Measurements from ENCODE around the gene DNASE1L2. TPM values are rescaled to one million over a fixed set of nuclear protein-coding genes. Genes with fewer than 3 reads are reported as not detected.

The DNASE1L2 gene
- polyA plus RNA-seq, 3 donors = 1.1 TPM; not detected in 2

DNA sequence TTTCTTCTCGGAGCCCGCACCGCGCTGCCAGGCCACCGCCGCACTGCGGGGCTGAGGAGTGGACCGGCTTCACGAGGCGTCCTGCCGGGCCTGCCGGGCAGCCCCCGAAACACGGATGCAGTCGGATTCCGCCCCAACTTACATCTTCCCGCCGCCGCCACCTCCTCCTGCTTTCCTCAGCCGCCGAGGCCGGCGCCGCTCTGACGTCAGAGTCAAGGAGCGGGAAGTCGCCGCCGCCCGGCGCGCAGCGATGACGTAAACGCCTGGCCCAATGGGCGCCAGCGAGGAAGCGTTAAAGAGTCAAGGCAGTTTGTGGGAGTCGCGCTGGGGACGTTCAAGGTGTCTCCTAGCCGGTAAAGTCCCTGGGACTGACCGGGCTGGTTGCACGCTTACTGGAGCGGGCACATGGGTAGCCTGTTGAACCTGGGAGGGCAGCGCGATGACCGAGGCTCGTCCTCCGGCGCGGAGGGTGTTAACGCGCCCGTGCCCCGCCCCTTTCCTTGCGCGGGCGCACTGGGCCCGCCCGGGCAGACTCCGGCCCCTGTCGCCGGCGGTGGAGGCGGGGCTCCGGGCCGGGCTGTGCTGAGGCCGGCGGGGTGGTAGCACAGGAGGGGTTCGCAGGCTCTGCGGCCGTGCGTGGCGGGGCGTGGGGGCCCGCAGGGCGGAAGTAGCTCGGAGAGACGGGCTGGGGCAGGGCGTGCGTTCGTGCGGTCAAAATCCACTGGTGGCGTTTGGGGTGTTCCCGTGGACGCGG is 31.8 kb downstream of the DNASE1L2 start, which contains the start of gene RNPS1:
TSS of gene RNPS1 (minus strand) at position 214 of the 754 bp plus-strand sequence. CDS start 3,483 bp downstream, outside the sequence.
- Histone ChIP-seq H2AFZ (ENCODE audit: insufficient read depth, low read depth, low read length, poor library complexity, severe bottlenecking) (peak within 1 kb of the TSS; percentile 84), H3K4me1 (ENCODE audit: control insufficient read depth in 1 of 2, insufficient read depth in 2 of 2, low read length in 2 of 2) (peaks cover 27 to 41% of the 10 kb centered on the region in 2 donors), H3K4me3 (replicated peaks in 1 of 3; ENCODE audit: low read depth in 2 of 3, low read length in 3 of 3) (peak within 1 kb of the TSS; percentile 67 to 88 (median 72)), H3K27me3 (ENCODE audit: control insufficient read depth in 2 of 2, insufficient read depth in 2 of 2, low read length in 2 of 2) (no peaks in the 10 kb centered on the region), H3K36me3 (replicated peaks in 1 of 2; ENCODE audit: control insufficient read depth in 1 of 2, insufficient read depth in 2 of 2, low read length in 2 of 2) (peaks cover 13 to 19% of the 10 kb centered on the region in 2 donors), H3K4me2 (replicated peaks; ENCODE audit: extremely low read depth, low read length, poor library complexity, severe bottlenecking) (peak within 1 kb of the TSS; percentile 94), H3K9ac (ENCODE audit: insufficient read depth, low read length, poor library complexity, severe bottlenecking) (peak within 1 kb of the TSS; percentile 89), H3K9me3 (replicated peaks in 1 of 2; ENCODE audit: control insufficient read depth in 1 of 2, insufficient read depth in 1 of 2, low read length in 2 of 2) (no peaks in the 10 kb centered on the region), H3K27ac (ENCODE audit: low read depth in 1 of 2, low read length in 2 of 2) (peak within 1 kb of the TSS; percentile 92 to 97), H3K79me2 (ENCODE audit: insufficient read depth, low read length) (peaks cover 64% of the 10 kb centered on the region), H4K20me1 (ENCODE audit: insufficient read depth, low read length) (peaks cover 44% of the 10 kb centered on the region)
- Mint-ChIP-seq H3K27ac (peak within 1 kb of the TSS; percentile 95 to 100 (median 99)), H3K4me3 (peak within 1 kb of the TSS; percentile 86 to 96), H3K9me3 (no peaks in the 10 kb centered on the region), H3K4me1 (peaks cover 39% of the 10 kb centered on the region), H3K36me3 (peaks cover 16 to 23% of the 10 kb centered on the region in 2 donors), H3K27me3 (ENCODE audit: low read depth in 3 of 3) (peaks cover 0 to 4% (median 2%) of the 10 kb centered on the region in 3 donors)
- peak; percentile 93 to 98 (median 96) for DNase-seq
- intact Hi-C loops (cut with micrococcal nuclease) = loop anchor here (5.0 kb wide), 3 partner anchors 46 to 239 kb away; partner anchors contain the start of genes MLST8 (in 2 of the 2) and E4F1 (in 1 of the 2)
- TF ChIP-seq, protein P1, sequence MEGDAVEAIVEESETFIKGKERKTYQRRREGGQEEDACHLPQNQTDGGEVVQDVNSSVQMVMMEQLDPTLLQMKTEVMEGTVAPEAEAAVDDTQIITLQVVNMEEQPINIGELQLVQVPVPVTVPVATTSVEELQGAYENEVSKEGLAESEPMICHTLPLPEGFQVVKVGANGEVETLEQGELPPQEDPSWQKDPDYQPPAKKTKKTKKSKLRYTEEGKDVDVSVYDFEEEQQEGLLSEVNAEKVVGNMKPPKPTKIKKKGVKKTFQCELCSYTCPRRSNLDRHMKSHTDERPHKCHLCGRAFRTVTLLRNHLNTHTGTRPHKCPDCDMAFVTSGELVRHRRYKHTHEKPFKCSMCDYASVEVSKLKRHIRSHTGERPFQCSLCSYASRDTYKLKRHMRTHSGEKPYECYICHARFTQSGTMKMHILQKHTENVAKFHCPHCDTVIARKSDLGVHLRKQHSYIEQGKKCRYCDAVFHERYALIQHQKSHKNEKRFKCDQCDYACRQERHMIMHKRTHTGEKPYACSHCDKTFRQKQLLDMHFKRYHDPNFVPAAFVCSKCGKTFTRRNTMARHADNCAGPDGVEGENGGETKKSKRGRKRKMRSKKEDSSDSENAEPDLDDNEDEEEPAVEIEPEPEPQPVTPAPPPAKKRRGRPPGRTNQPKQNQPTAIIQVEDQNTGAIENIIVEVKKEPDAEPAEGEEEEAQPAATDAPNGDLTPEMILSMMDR (IDR thresholded peaks at IDR 0.05) = no peak
- under 1% methylated on average over 88 of the region's 88 CpGs for WGBS (ENCODE audit: insufficient coverage)

DNA sequence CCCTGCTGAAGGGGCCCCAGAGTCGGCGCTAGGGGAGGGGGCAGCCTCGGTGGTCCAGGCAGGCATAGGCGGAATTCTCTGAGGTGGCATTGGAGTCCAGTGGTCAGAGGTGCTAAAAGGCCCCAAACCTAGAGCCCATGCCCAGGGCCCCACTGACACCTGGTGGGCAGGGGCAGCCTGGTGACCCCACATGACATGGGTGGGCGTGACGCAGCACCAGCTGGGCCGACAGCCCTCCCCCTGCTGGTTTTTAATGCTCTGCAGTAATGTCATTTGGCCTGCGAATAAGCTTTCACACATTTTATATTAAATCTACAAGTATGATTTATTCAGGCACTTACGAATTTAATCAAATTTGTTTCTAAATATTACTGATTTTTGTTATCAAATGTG is 33.8 kb downstream of the DNASE1L2 start:
- peaks cover 27 to 43% of the 10 kb centered on the region in 2 donors for H3K4me1 ChIP-seq (ENCODE audit: control insufficient read depth in 1 of 2, insufficient read depth in 2 of 2, low read length in 2 of 2)
- Mint-ChIP-seq H3K27me3 (ENCODE audit: low read depth in 3 of 3) (peaks cover 0 to 4% (median 2%) of the 10 kb centered on the region in 3 donors), H3K27ac (no peak overlapping the region), H3K4me3 (no peak overlapping the region), H3K36me3 (peaks cover 2 to 8% of the 10 kb centered on the region in 2 donors), H3K4me1 (peaks cover 36% of the 10 kb centered on the region), H3K9me3 (no peaks in the 10 kb centered on the region)
- no peak overlapping the region for H3K27ac ChIP-seq (ENCODE audit: low read depth in 1 of 2, low read length in 2 of 2)
- TF ChIP-seq, protein P1 (IDR thresholded peaks at IDR 0.05) = no peak
- no peaks in the 10 kb centered on the region for H3K9me3 ChIP-seq (replicated peaks in 1 of 2; ENCODE audit: control insufficient read depth in 1 of 2, insufficient read depth in 1 of 2, low read length in 2 of 2)
- H3K4me3 ChIP-seq (replicated peaks in 1 of 3; ENCODE audit: low read depth in 2 of 3, low read length in 3 of 3) = no peak overlapping the region
- 94% methylated on average over 7 of the region's 9 CpGs for WGBS (ENCODE audit: insufficient coverage)
- no peak overlapping the region for H2AFZ ChIP-seq (ENCODE audit: insufficient read depth, low read depth, low read length, poor library complexity, severe bottlenecking)
- peaks cover 45% of the 10 kb centered on the region for H3K79me2 ChIP-seq (ENCODE audit: insufficient read depth, low read length)
- no peaks in the 10 kb centered on the region for H3K36me3 ChIP-seq (replicated peaks in 1 of 2; ENCODE audit: control insufficient read depth in 1 of 2, insufficient read depth in 2 of 2, low read length in 2 of 2)
- intact Hi-C loops (cut with micrococcal nuclease) = loop anchor here in 1 of 2 donors (10.0 kb wide), 1 partner anchor 235 kb away; no protein-coding TSS in a partner anchor
- H4K20me1 ChIP-seq (ENCODE audit: insufficient read depth, low read length) = peaks cover 25% of the 10 kb centered on the region
- H3K27me3 ChIP-seq (ENCODE audit: control insufficient read depth in 2 of 2, insufficient read depth in 2 of 2, low read length in 2 of 2) = no peaks in the 10 kb centered on the region
- no peak for DNase-seq
- peak overlapping the region; percentile 94 for H3K4me2 ChIP-seq (replicated peaks; ENCODE audit: extremely low read depth, low read length, poor library complexity, severe bottlenecking)
- H3K9ac ChIP-seq (ENCODE audit: insufficient read depth, low read length, poor library complexity, severe bottlenecking) = peak overlapping the region; percentile 89
